B cell (primary cell): ENCODE measurements around the gene SETBP1. TPM values are rescaled to one million over a fixed set of nuclear protein-coding genes. Genes with fewer than 3 reads are reported as not detected.

Source experiments
- ATAC-seq: fragments of 200-7000 bp; cut with Tn5 transposase; one replicate; pipeline ENCODE4 v1.10.0; 2021; ENCODE audit warnings: low read depth, mild to moderate bottlenecking, moderate number of reproducible peaks, moderate library complexity
- CTCF ChIA-PET: fragments of 350-600 bp; sonication (Branson Sonifier 250); formaldehyde crosslinking; loops from one replicate; lab custom pipeline; 2021; ENCODE audit warnings: antibody characterized with exemption, inconsistent platforms; lab: Charles Lee
- POLR2A ChIA-PET: fragments of 350-600 bp; sonication (Branson Sonifier 250); formaldehyde crosslinking; loops from one replicate; lab custom pipeline; 2021; ENCODE audit warnings: antibody characterized with exemption; lab: Charles Lee
- DNase-seq: peaks from one replicate; pipeline ENCODE4 v3.0.0; 2013
- H2AFZ ChIP-seq: 2 replicates; pipeline ENCODE4 v1.6.1; 2012; ENCODE audit warnings: mild to moderate bottlenecking, low read depth, low read length; ENCODE audit not compliant: insufficient read depth, poor library complexity, severe bottlenecking
- H3K27ac ChIP-seq, 2 donors: 1 replicate in 1 of 2; 2 replicates in 1 of 2; pipeline ENCODE4 v1.5.1; 2012 to 2013; ENCODE audit warnings: low read length in 2 of 2, mild to moderate bottlenecking in 2 of 2, moderate library complexity in 1 of 2
- H3K27me3 ChIP-seq, 4 experiments: fragments of 200-600 bp in 1 of 4; sonication (generic) in 1 of 4; replicated peaks in 1 of 4; 1 replicate in 2 of 4; 2 replicates in 2 of 4; pipeline versions ENCODE4 v1.6.1 to v1.7.0; 2013 to 2016; ENCODE audit warnings: low read length in 3 of 4, mild to moderate bottlenecking in 2 of 4, mixed read lengths in 1 of 4, moderate library complexity in 1 of 4; ENCODE audit not compliant: insufficient read depth in 4 of 4, control insufficient read depth in 3 of 4; ENCODE audit errors: control extremely low read depth in 1 of 4
- H3K36me3 ChIP-seq, 2 experiments: replicated peaks in 1 of 2; 1 replicate in 1 of 2; 2 replicates in 1 of 2; pipeline versions ENCODE4 v1.6.1 to v1.7.1; 2013; ENCODE audit warnings: low read length in 1 of 2; ENCODE audit not compliant: insufficient read depth in 2 of 2, control insufficient read depth in 1 of 2; ENCODE audit errors: control extremely low read depth in 1 of 2, extremely low read depth in 1 of 2
- H3K4me1 ChIP-seq, 2 donors: fragments of 200-600 bp in 1 of 2; sonication (generic) in 1 of 2; 1 replicate in 1 of 2; 2 replicates in 1 of 2; pipeline versions ENCODE4 v1.5.1 to v1.6.1; 2013 to 2017; ENCODE audit warnings: low read length in 2 of 2; ENCODE audit not compliant: control insufficient read depth in 2 of 2, insufficient read depth in 2 of 2
- H3K4me2 ChIP-seq: replicated peaks from 2 replicates; pipeline ENCODE3; 2012; ENCODE audit warnings: mild to moderate bottlenecking, low read depth, low read length; ENCODE audit not compliant: poor library complexity, severe bottlenecking
- H3K4me3 ChIP-seq, 5 experiments: fragments of 200-600 bp in 1 of 5; sonication (generic) in 1 of 5; 1 replicate in 3 of 5; 2 replicates in 2 of 5; pipeline versions ENCODE4 v1.5.1 to v1.7.0; 2011 to 2016; ENCODE audit warnings: low read length in 4 of 5, mild to moderate bottlenecking in 4 of 5, low read depth in 2 of 5, control low read depth in 1 of 5, moderate library complexity in 1 of 5; ENCODE audit not compliant: insufficient read depth in 1 of 5; ENCODE audit errors: control extremely low read depth in 1 of 5, extremely low read depth in 1 of 5
- H3K79me2 ChIP-seq: fragments of 200-600 bp; sonication (generic); one replicate; pipeline ENCODE4 v1.6.0; 2016; ENCODE audit warnings: low read length; ENCODE audit not compliant: control insufficient read depth, insufficient read depth
- H3K9ac ChIP-seq: fragments of 200-600 bp; sonication (generic); 2 replicates; pipeline ENCODE4 v1.6.1; 2017; ENCODE audit warnings: mild to moderate bottlenecking, low read length, moderate library complexity
- H3K9me3 ChIP-seq, 3 donors: one replicate each; pipeline versions ENCODE4 v1.6.1 to v1.7.1; 2013; ENCODE audit warnings: low read length in 2 of 3; ENCODE audit not compliant: control insufficient read depth in 2 of 3, insufficient read depth in 1 of 3; ENCODE audit errors: control extremely low read depth in 1 of 3
- H4K20me1 ChIP-seq: 2 replicates; pipeline ENCODE4 v1.6.0; 2012; ENCODE audit warnings: mild to moderate bottlenecking, low read length; ENCODE audit not compliant: insufficient read depth, control insufficient read depth, poor library complexity, severe bottlenecking
- H3K27ac Mint-ChIP-seq: one replicate; pipeline ENCODE4 v1.8.0; 2021; ENCODE audit warnings: mixed read lengths
- H3K27me3 Mint-ChIP-seq: one replicate; pipeline ENCODE4 v1.8.0; 2021; ENCODE audit warnings: mixed read lengths
- H3K4me1 Mint-ChIP-seq: one replicate; pipeline ENCODE4 v1.8.0; 2021; ENCODE audit warnings: mixed read lengths
- H3K4me3 Mint-ChIP-seq: one replicate; pipeline ENCODE4 v1.8.0; 2021; ENCODE audit warnings: mixed read lengths
- H3K9me3 Mint-ChIP-seq: one replicate; pipeline ENCODE4 v1.8.0; 2022; ENCODE audit warnings: mixed read lengths; ENCODE audit not compliant: insufficient read depth
- EZH2 ChIP-seq: IDR thresholded peaks from 2 replicates; pipeline ENCODE4 v1.6.1; 2012; ENCODE audit warnings: borderline replicate concordance, low read depth, mild to moderate bottlenecking, moderate library complexity, low read length; ENCODE audit not compliant: insufficient read depth, poor library complexity, severe bottlenecking
- WGBS: methylation state at CpG from one replicate; pipeline ENCODE4 v1.1.5; 2013; ENCODE audit warnings: missing lambda C conversion rate; ENCODE audit not compliant: insufficient coverage; 5-methylcytosine and 5-hydroxymethylcytosine counted together
- intact Hi-C: fragments of 100-400 bp; cut with micrococcal nuclease; formaldehyde crosslinking; loops from one replicate; pipeline ENCODE4 v1.10.0; 2022
- polyA plus RNA-seq: library from polyadenylated mRNA; depleted of rRNA; stranded (reverse); fragments of >200 nt; gene quantifications from 2 replicates; pipeline ENCODE4 v1.2.3, GENCODE V29; 2012
- total RNA-seq, 2 donors: library from RNA; stranded (reverse); fragments of 120-200 nt in 1 of 2; gene quantifications; 1 replicate in 1 of 2; 2 replicates in 1 of 2; pipeline versions ENCODE4 v1.2.3 to v1.2.4, GENCODE V29; 2013 to 2022
- TF ChIP-seq, protein P1 (sequence below): fragments of 200-600 bp; IDR thresholded peaks from one replicate; pipeline ENCODE4 v1.8.0; 2022; ENCODE audit warnings: antibody characterized with exemption, mild to moderate bottlenecking

The SETBP1 gene
- total and polyA plus RNA-seq, 2 donors (not counting 1 experiment from before 2014, with no cell fraction given), result 15.1 to 129 TPM

DNA sequence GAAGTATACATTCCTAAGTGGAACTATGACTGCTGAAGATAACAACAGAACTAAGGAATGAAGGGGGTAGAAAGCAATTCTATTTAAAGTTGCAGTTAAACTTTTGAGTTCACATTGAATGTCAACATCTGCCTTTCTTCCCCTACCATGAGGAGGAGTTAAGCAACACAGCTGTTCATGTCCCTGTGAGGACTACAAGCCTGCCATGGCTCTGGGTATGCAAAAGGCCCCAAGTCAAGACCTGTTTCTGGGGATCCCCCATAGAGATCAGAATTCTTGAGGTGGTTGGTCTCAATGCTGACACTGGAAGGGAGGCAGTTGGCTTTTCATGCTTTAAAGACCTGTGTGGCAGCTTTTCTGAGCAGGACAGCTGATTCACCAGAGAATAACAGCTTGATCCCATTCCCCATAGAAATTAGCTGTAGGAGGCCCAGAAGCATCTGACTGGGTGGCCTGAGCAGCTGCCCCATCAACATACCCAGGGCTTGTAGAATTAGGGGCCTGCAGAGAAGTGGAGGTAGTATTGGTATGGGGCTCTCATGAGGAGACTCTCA is 131.0 kb downstream of the SETBP1 start:
- no peaks in the 10 kb centered on the region for H3K27me3 Mint-ChIP-seq
- Histone ChIP-seq H3K9me3 (no peaks in the 10 kb centered on the region), H3K36me3 (peaks cover 3 to 12% of the 10 kb centered on the region in 2 experiments), H2AFZ (no peak overlapping the region), H3K4me1 (peaks cover 12 to 15% of the 10 kb centered on the region in 2 donors), H3K4me2 (no peak overlapping the region), H3K27me3 (no peaks in the 10 kb centered on the region), H3K27ac (no peak overlapping the region), H3K4me3 (no peak overlapping the region), H3K9ac (no peak overlapping the region), H3K79me2 (peaks cover 98% of the 10 kb centered on the region), H4K20me1 (no peaks in the 10 kb centered on the region)
- TF ChIP-seq EZH2, result no peak
- TF ChIP-seq, protein P1, sequence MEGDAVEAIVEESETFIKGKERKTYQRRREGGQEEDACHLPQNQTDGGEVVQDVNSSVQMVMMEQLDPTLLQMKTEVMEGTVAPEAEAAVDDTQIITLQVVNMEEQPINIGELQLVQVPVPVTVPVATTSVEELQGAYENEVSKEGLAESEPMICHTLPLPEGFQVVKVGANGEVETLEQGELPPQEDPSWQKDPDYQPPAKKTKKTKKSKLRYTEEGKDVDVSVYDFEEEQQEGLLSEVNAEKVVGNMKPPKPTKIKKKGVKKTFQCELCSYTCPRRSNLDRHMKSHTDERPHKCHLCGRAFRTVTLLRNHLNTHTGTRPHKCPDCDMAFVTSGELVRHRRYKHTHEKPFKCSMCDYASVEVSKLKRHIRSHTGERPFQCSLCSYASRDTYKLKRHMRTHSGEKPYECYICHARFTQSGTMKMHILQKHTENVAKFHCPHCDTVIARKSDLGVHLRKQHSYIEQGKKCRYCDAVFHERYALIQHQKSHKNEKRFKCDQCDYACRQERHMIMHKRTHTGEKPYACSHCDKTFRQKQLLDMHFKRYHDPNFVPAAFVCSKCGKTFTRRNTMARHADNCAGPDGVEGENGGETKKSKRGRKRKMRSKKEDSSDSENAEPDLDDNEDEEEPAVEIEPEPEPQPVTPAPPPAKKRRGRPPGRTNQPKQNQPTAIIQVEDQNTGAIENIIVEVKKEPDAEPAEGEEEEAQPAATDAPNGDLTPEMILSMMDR, result no peak
- intact Hi-C loops, result no loop called here
- no peak for ATAC-seq
- peaks cover 54% of the 10 kb centered on the region for H3K4me1 Mint-ChIP-seq
- CTCF ChIA-PET, result no interaction called here
- no peak overlapping the region for H3K4me3 Mint-ChIP-seq
- DNase-seq, result no peak
- no peaks in the 10 kb centered on the region for H3K9me3 Mint-ChIP-seq
- POLR2A ChIA-PET, result no interaction called here
- H3K27ac Mint-ChIP-seq, result no peak overlapping the region

DNA sequence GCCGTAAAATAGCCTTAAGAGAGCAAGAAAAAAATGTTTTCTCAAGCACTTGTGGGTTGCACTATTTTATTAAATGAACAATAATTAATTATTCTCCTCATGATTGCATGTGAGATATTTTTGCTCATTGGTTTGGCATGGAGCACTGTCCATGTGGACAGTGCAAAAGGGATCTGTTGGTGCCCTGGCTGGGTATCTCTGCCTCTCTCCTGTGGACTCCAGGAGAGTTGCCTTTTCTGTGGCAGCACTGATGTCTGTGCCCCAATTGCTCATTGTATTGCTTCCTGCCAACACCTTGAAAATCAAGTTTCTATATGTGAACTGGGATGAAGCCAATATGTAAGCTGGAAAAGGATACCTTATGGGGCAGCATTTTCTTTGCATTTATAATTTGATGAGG is 131.7 kb downstream of the SETBP1 start:
- no peak overlapping the region for H2AFZ ChIP-seq
- H3K9me3 ChIP-seq, result no peaks in the 10 kb centered on the region
- no CpG with 5 or more reads among the region's 1 CpG for WGBS
- TF ChIP-seq EZH2, result no peak
- TF ChIP-seq, protein P1, result no peak
- POLR2A ChIA-PET, result no interaction called here
- no peaks in the 10 kb centered on the region for H4K20me1 ChIP-seq
- H3K79me2 ChIP-seq, result peaks cover 98% of the 10 kb centered on the region
- H3K4me2 ChIP-seq, result no peak overlapping the region
- CTCF ChIA-PET, result no interaction called here
- peaks cover 15 to 18% of the 10 kb centered on the region in 2 donors for H3K4me1 ChIP-seq
- no peak overlapping the region for H3K9ac ChIP-seq
- no peaks in the 10 kb centered on the region for H3K27me3 ChIP-seq
- DNase-seq (no peak), ATAC-seq (no peak)
- H3K36me3 ChIP-seq, result peaks cover 3 to 12% of the 10 kb centered on the region in 2 experiments
- no peak overlapping the region for H3K4me3 ChIP-seq
- H3K27me3 Mint-ChIP-seq, result no peaks in the 10 kb centered on the region
- intact Hi-C loops, result no loop called here
- no peak overlapping the region for H3K4me3 Mint-ChIP-seq
- H3K4me1 Mint-ChIP-seq, result peaks cover 54% of the 10 kb centered on the region
- H3K9me3 Mint-ChIP-seq, result no peaks in the 10 kb centered on the region
- H3K27ac Mint-ChIP-seq, result no peak overlapping the region
- H3K27ac ChIP-seq, result no peak overlapping the region
